Measurements from ENCODE around the gene ZPBP. TPM values are rescaled to one million over a fixed set of nuclear protein-coding genes. Genes with fewer than 3 reads are reported as not detected.

The ZPBP gene
- not detected in 2 replicates for total RNA-seq

GRCh38 chr7:50092579-50093491, at the start of gene ZPBP:
Gene ZPBP (minus strand): TSS chr7:50093246. CDS start chr7:50093194, 52 bp downstream.

Other genes starting within 250 kb of the ZPBP start
- not detected in 2 replicates for gene IKZF1, start 211.5 kb upstream of the ZPBP start, total RNA-seq

Measured in uterine smooth muscle cell (primary cell).